B cell (primary cell): ENCODE data around the gene SPRR3. TPM values are rescaled to one million over a fixed set of nuclear protein-coding genes. Genes with fewer than 3 reads are reported as not detected.

Experiments used
- ATAC-seq: fragments of 200-7000 bp; cut with Tn5 transposase; one replicate; pipeline ENCODE4 v1.10.0; 2021; ENCODE audit warnings: low read depth, mild to moderate bottlenecking, moderate number of reproducible peaks, moderate library complexity
- CTCF ChIA-PET: fragments of 350-600 bp; sonication (Branson Sonifier 250); formaldehyde crosslinking; loops from one replicate; lab custom pipeline; 2021; ENCODE audit warnings: antibody characterized with exemption, inconsistent platforms; lab: Charles Lee
- POLR2A ChIA-PET: fragments of 350-600 bp; sonication (Branson Sonifier 250); formaldehyde crosslinking; loops from one replicate; lab custom pipeline; 2021; ENCODE audit warnings: antibody characterized with exemption; lab: Charles Lee
- DNase-seq: peaks from one replicate; pipeline ENCODE4 v3.0.0; 2013
- H2AFZ ChIP-seq: 2 replicates; pipeline ENCODE4 v1.6.1; 2012; ENCODE audit warnings: mild to moderate bottlenecking, low read depth, low read length; ENCODE audit not compliant: insufficient read depth, poor library complexity, severe bottlenecking
- H3K27ac ChIP-seq, 2 donors: 1 replicate in 1 of 2; 2 replicates in 1 of 2; pipeline ENCODE4 v1.5.1; 2012 to 2013; ENCODE audit warnings: low read length in 2 of 2, mild to moderate bottlenecking in 2 of 2, moderate library complexity in 1 of 2
- H3K27me3 ChIP-seq, 4 experiments: fragments of 200-600 bp in 1 of 4; sonication (generic) in 1 of 4; replicated peaks in 1 of 4; 1 replicate in 2 of 4; 2 replicates in 2 of 4; pipeline versions ENCODE4 v1.6.1 to v1.7.0; 2013 to 2016; ENCODE audit warnings: low read length in 3 of 4, mild to moderate bottlenecking in 2 of 4, mixed read lengths in 1 of 4, moderate library complexity in 1 of 4; ENCODE audit not compliant: insufficient read depth in 4 of 4, control insufficient read depth in 3 of 4; ENCODE audit errors: control extremely low read depth in 1 of 4
- H3K36me3 ChIP-seq, 2 experiments: replicated peaks in 1 of 2; 1 replicate in 1 of 2; 2 replicates in 1 of 2; pipeline versions ENCODE4 v1.6.1 to v1.7.1; 2013; ENCODE audit warnings: low read length in 1 of 2; ENCODE audit not compliant: insufficient read depth in 2 of 2, control insufficient read depth in 1 of 2; ENCODE audit errors: control extremely low read depth in 1 of 2, extremely low read depth in 1 of 2
- H3K4me1 ChIP-seq, 2 donors: fragments of 200-600 bp in 1 of 2; sonication (generic) in 1 of 2; 1 replicate in 1 of 2; 2 replicates in 1 of 2; pipeline versions ENCODE4 v1.5.1 to v1.6.1; 2013 to 2017; ENCODE audit warnings: low read length in 2 of 2; ENCODE audit not compliant: control insufficient read depth in 2 of 2, insufficient read depth in 2 of 2
- H3K4me2 ChIP-seq: replicated peaks from 2 replicates; pipeline ENCODE3; 2012; ENCODE audit warnings: mild to moderate bottlenecking, low read depth, low read length; ENCODE audit not compliant: poor library complexity, severe bottlenecking
- H3K4me3 ChIP-seq, 5 experiments: fragments of 200-600 bp in 1 of 5; sonication (generic) in 1 of 5; 1 replicate in 3 of 5; 2 replicates in 2 of 5; pipeline versions ENCODE4 v1.5.1 to v1.7.0; 2011 to 2016; ENCODE audit warnings: low read length in 4 of 5, mild to moderate bottlenecking in 4 of 5, low read depth in 2 of 5, control low read depth in 1 of 5, moderate library complexity in 1 of 5; ENCODE audit not compliant: insufficient read depth in 1 of 5; ENCODE audit errors: control extremely low read depth in 1 of 5, extremely low read depth in 1 of 5
- H3K79me2 ChIP-seq: fragments of 200-600 bp; sonication (generic); one replicate; pipeline ENCODE4 v1.6.0; 2016; ENCODE audit warnings: low read length; ENCODE audit not compliant: control insufficient read depth, insufficient read depth
- H3K9ac ChIP-seq: fragments of 200-600 bp; sonication (generic); 2 replicates; pipeline ENCODE4 v1.6.1; 2017; ENCODE audit warnings: mild to moderate bottlenecking, low read length, moderate library complexity
- H3K9me3 ChIP-seq, 3 donors: one replicate each; pipeline versions ENCODE4 v1.6.1 to v1.7.1; 2013; ENCODE audit warnings: low read length in 2 of 3; ENCODE audit not compliant: control insufficient read depth in 2 of 3, insufficient read depth in 1 of 3; ENCODE audit errors: control extremely low read depth in 1 of 3
- H4K20me1 ChIP-seq: 2 replicates; pipeline ENCODE4 v1.6.0; 2012; ENCODE audit warnings: mild to moderate bottlenecking, low read length; ENCODE audit not compliant: insufficient read depth, control insufficient read depth, poor library complexity, severe bottlenecking
- H3K27ac Mint-ChIP-seq: one replicate; pipeline ENCODE4 v1.8.0; 2021; ENCODE audit warnings: mixed read lengths
- H3K27me3 Mint-ChIP-seq: one replicate; pipeline ENCODE4 v1.8.0; 2021; ENCODE audit warnings: mixed read lengths
- H3K4me1 Mint-ChIP-seq: one replicate; pipeline ENCODE4 v1.8.0; 2021; ENCODE audit warnings: mixed read lengths
- H3K4me3 Mint-ChIP-seq: one replicate; pipeline ENCODE4 v1.8.0; 2021; ENCODE audit warnings: mixed read lengths
- H3K9me3 Mint-ChIP-seq: one replicate; pipeline ENCODE4 v1.8.0; 2022; ENCODE audit warnings: mixed read lengths; ENCODE audit not compliant: insufficient read depth
- EZH2 ChIP-seq: IDR thresholded peaks from 2 replicates; pipeline ENCODE4 v1.6.1; 2012; ENCODE audit warnings: borderline replicate concordance, low read depth, mild to moderate bottlenecking, moderate library complexity, low read length; ENCODE audit not compliant: insufficient read depth, poor library complexity, severe bottlenecking
- WGBS: methylation state at CpG from one replicate; pipeline ENCODE4 v1.1.5; 2013; ENCODE audit warnings: missing lambda C conversion rate; ENCODE audit not compliant: insufficient coverage; 5-methylcytosine and 5-hydroxymethylcytosine counted together
- intact Hi-C: fragments of 100-400 bp; cut with micrococcal nuclease; formaldehyde crosslinking; loops from one replicate; pipeline ENCODE4 v1.10.0; 2022
- polyA plus RNA-seq: library from polyadenylated mRNA; depleted of rRNA; stranded (reverse); fragments of >200 nt; gene quantifications from 2 replicates; pipeline ENCODE4 v1.2.3, GENCODE V29; 2012
- total RNA-seq, 2 donors: library from RNA; stranded (reverse); fragments of 120-200 nt in 1 of 2; gene quantifications; 1 replicate in 1 of 2; 2 replicates in 1 of 2; pipeline versions ENCODE4 v1.2.3 to v1.2.4, GENCODE V29; 2013 to 2022
- TF ChIP-seq, protein P1 (sequence below): fragments of 200-600 bp; IDR thresholded peaks from one replicate; pipeline ENCODE4 v1.8.0; 2022; ENCODE audit warnings: antibody characterized with exemption, mild to moderate bottlenecking

The SPRR3 gene
- total and polyA plus RNA-seq, 2 donors (not counting 1 experiment from before 2014, with no cell fraction given), result not detected

DNA sequence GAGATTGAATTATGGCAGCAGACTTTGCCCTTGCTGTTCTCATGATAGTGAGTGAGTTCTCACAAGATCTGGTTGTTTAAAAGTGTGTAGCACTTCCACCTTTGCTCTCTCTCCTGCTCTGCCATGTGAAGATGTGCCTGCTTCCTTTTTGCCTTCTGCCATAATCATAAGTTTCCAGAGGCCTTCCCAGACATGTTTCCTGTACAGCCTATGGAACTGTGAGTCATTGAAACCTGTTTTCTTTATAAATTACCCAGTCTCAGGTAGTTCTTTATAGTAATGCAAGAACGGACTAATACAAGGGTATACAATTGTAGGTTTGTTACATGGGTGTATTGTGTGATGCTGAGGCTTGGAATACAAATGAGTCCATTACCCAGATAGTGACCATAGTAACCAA lies 33.7 kb downstream of the SPRR3 start:
- TF ChIP-seq, protein P1, sequence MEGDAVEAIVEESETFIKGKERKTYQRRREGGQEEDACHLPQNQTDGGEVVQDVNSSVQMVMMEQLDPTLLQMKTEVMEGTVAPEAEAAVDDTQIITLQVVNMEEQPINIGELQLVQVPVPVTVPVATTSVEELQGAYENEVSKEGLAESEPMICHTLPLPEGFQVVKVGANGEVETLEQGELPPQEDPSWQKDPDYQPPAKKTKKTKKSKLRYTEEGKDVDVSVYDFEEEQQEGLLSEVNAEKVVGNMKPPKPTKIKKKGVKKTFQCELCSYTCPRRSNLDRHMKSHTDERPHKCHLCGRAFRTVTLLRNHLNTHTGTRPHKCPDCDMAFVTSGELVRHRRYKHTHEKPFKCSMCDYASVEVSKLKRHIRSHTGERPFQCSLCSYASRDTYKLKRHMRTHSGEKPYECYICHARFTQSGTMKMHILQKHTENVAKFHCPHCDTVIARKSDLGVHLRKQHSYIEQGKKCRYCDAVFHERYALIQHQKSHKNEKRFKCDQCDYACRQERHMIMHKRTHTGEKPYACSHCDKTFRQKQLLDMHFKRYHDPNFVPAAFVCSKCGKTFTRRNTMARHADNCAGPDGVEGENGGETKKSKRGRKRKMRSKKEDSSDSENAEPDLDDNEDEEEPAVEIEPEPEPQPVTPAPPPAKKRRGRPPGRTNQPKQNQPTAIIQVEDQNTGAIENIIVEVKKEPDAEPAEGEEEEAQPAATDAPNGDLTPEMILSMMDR, result no peak
- TF ChIP-seq EZH2, result no peak
- peaks cover 3% of the 10 kb centered on the region for H3K9me3 Mint-ChIP-seq
- ATAC-seq (no peak), DNase-seq (no peak)
- Histone ChIP-seq H3K27ac (no peak overlapping the region), H3K9me3 (no peaks in the 10 kb centered on the region), H3K4me2 (no peak overlapping the region), H3K27me3 (peaks cover 0 to 14% (median 11%) of the 10 kb centered on the region in 4 experiments), H3K9ac (no peak overlapping the region), H3K4me1 (no peaks in the 10 kb centered on the region), H3K36me3 (no peaks in the 10 kb centered on the region), H2AFZ (no peak overlapping the region), H3K4me3 (no peak overlapping the region), H3K79me2 (no peaks in the 10 kb centered on the region), H4K20me1 (no peaks in the 10 kb centered on the region)
- H3K4me3 Mint-ChIP-seq, result no peak overlapping the region
- WGBS, result no CpG with 5 or more reads among the region's 1 CpG
- intact Hi-C loops, result no loop called here
- no peaks in the 10 kb centered on the region for H3K4me1 Mint-ChIP-seq
- POLR2A ChIA-PET, result no interaction called here
- peaks cover 37% of the 10 kb centered on the region for H3K27me3 Mint-ChIP-seq
- H3K27ac Mint-ChIP-seq, result no peak overlapping the region
- CTCF ChIA-PET, result no interaction called here

GRCh38 chr1:153040950-153041631 lies 39.5 kb downstream of the SPRR3 start, which contains the start of gene SPRR2D:
TSS of gene SPRR2D (minus strand) at chr1:153041120. CDS start at chr1:153040346, 774 bp downstream.
- DNase-seq (no peak), ATAC-seq (no peak)
- H3K9ac ChIP-seq, result no peak within 1 kb of the TSS
- H3K36me3 ChIP-seq, result no peaks in the 10 kb centered on the region
- peaks cover 63% of the 10 kb centered on the region for H3K27me3 Mint-ChIP-seq
- TF ChIP-seq, protein P1, result no peak
- no peak for TF ChIP-seq EZH2
- POLR2A ChIA-PET, result no interaction called here
- CTCF ChIA-PET, result no interaction called here
- no peak within 1 kb of the TSS for H3K4me3 Mint-ChIP-seq
- no peak within 1 kb of the TSS for H3K4me2 ChIP-seq
- H3K9me3 ChIP-seq, result no peaks in the 10 kb centered on the region
- 90% methylated on average over 2 of the region's 4 CpGs for WGBS
- no peaks in the 10 kb centered on the region for H3K4me1 ChIP-seq
- H3K27ac Mint-ChIP-seq, result no peak within 1 kb of the TSS
- H2AFZ ChIP-seq, result no peak within 1 kb of the TSS
- H3K27me3 ChIP-seq, result peaks cover 0 to 28% (median 10%) of the 10 kb centered on the region in 4 experiments
- H3K4me3 ChIP-seq, result no peak within 1 kb of the TSS
- H4K20me1 ChIP-seq, result no peaks in the 10 kb centered on the region
- no peaks in the 10 kb centered on the region for H3K79me2 ChIP-seq
- no peaks in the 10 kb centered on the region for H3K4me1 Mint-ChIP-seq
- peaks cover 3% of the 10 kb centered on the region for H3K9me3 Mint-ChIP-seq
- H3K27ac ChIP-seq, result no peak within 1 kb of the TSS
- intact Hi-C loops, result no loop called here
